ENCODE results near the gene CAMSAP2.
"Not testable (repeated sequence)": the region's sequence is repeated elsewhere in the genome, so short reads cannot be mapped to it uniquely, and the experiment has no call there.

Gene CAMSAP2

GRCh38 chr1:200776949-200777348, 38.3 kb downstream of the CAMSAP2 start:
- intact Hi-C loops (cut with DNase I), result no loop called here
- DNase-seq, result no peak

- DNase-seq, result no peak
- intact Hi-C loops (cut with DNase I), result no loop called here
These were observed 40.1 kb downstream of the CAMSAP2 start for GRCh38 chr1:200778766-200779165.

DNA sequence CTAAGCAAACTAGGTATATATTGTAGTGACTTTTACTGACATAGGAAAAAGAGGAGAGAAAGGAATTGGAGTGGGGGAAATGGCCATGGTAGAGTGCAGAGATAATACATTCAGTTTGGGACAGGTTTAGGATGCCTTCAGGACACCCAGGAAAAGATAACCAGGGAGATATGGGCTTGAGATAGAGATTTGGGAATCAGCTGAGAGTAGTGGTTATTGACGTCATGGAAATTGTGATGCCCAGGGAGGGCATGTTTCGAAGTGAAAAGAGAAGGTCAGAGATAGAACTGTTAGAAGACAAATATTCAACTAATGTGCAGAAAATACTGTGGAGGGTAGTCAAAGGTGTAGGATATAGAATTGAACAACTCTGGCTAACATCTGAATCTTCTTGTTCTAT, 40.6 kb downstream of the CAMSAP2 start:
- intact Hi-C loops (cut with DNase I), result no loop called here
- DNase-seq, result no peak

DNA sequence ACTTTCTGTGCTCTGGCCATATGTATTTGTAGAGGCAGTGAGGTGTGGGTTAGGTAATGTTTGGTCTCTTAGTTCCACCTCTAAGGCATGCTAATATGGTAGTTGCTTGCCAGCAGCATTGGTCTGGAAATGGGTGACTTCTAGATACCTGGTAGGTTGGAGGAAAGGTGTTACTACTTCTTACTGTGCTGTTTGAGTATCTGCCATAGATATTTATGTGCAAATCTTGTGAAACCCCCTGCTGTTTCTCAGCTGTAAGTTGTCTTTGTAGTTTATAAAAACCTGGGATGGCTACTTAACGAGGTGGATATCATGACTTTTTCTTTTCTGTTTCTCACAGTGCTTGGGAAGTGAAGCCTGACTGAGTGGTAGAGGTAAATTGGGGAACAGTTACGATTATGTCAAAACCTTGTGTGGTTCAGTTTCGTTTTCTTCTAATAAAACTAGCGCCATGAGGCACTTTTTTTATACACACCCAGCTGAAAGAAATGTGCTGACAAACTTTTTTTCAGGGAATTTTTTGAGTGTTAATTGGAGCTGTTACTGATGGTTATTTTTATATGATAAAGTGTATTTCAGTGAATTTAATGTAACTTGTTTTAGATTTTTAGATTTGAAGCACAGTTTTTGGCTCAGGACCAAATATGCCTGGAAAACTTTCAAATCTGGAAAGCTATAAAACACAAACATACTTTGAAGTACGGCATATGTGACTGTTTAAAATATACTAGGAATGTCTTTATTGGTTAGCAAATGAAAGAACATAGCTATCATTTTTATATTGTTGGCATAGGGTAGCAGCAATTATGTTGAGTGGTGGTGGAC, 42.1 kb downstream of the CAMSAP2 start:
- DNase-seq, result no peak
- intact Hi-C loops (cut with DNase I), result no loop called here

GRCh38 chr1:200783926-200784325, 45.2 kb downstream of the CAMSAP2 start:
- intact Hi-C loops (cut with DNase I), result no loop called here
- no peak for DNase-seq

DNA sequence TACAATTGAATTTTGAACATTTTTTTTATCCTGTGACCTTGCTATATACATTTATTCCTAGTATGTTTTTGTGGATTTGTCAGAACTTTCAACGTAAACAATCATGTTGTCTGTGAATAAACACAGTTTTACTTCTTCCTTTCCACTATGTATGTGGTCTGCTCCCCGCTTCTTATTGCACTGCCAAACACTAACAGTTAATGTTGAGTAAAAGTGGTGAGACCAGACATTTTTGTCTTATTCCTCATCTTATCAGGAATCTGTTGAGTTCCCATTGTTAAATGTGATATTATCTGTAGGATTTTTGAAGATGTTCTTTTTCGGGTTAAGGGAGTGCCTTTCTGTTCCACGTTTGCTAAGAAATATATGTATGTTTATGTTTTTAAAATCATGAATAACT, 45.9 kb downstream of the CAMSAP2 start:
- DNase-seq, result no peak
- intact Hi-C loops (cut with DNase I), result no loop called here

DNA sequence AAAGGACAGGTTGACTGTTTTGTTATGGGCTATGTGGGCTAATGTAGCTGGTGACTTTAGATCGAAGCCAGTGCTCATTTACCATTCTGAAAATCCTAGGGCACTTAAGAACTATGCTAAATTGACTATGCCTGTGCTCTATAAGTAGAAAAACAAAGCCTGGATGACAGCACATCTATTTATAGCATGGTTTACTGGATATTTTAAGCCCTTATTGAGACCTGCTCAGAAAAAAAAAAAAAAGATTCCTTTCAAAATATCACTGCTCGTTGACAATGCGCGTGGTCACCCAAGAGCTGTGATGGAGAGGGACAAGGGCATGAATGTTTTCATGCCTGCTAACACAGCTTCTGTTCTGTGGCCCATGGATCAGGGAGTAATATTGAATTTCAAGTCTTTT, 48.1 kb downstream of the CAMSAP2 start:
- intact Hi-C loops (cut with DNase I), result no loop called here
- DNase-seq, result no peak

GRCh38 chr1:200787896-200788387, 49.2 kb downstream of the CAMSAP2 start:
- intact Hi-C loops (cut with DNase I), result no loop called here
- no peak for DNase-seq

DNA sequence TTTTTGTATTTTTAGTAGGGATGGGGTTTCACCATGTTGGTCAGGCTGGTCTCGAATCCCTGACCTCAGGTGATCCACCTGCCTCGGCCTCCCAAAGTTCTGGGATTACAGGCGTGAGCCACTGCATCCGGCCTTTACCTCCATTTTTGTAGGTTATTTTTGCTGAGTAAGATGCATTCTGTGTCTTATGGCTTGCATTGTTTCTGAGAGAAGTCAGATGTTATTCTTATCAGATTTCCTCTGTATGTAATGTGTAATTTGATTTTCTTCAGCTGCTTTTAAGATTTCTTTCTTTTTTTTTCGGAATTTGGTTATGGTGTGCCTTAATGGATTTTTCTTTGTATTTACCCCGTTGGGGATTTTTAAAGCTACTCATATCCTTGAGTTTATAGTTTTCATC, 52.3 kb downstream of the CAMSAP2 start:
- intact Hi-C loops (cut with DNase I); DNase-seq: not testable (repeated sequence)

- intact Hi-C loops (cut with DNase I), result no loop called here
These were observed 55.0 kb downstream of the CAMSAP2 start for GRCh38 chr1:200793677-200794076.

DNA sequence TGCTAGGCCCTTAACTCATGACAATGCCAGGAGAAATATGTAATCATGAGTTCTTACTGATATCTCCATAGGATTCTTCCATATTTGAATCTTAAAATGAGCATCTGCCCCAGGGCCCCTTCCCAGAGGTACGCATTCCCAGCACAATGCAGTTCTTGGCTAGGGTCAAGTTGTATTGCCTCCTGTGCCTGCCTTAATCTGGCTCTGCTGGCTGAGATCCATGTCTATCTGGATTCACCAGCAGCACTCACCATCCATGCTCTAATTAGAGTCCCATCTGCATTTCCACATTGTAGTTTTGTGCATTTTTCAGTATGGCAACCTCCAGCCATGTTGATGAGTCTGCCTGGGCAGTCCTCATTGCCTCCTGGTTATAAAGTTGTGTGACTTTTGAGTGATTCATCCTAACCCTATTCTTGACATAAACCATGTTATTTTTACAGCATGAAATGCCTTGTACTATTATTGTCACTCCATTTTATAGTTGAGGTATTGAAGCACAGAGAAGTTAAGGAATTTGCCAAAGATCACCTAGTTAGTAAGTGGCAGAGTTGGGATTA, 55.9 kb downstream of the CAMSAP2 start:
- no peak for DNase-seq
- intact Hi-C loops (cut with DNase I), result no loop called here

More at GRCh38 chr1:200793677-200794076, 55.0 kb downstream of the CAMSAP2 start:
- DNase-seq, result no peak

DNA sequence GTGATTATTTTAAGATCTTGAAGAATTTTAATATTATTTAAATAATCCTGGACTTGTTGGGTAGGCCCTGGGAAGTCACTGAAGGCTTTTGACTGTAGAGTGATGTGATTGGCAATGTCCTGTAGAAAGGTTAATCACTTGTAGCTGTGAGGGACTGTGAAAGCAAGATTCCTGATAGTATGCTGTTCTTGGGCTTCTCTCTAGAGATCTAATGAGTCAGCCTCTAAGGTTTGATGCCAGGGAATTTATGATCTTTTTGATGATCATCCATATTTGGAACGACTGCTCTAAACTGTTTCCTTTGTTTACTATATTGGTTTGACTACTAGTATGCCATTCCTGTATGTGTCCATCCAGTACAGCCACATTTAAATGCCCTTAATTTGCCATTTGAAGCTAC, 56.5 kb downstream of the CAMSAP2 start:
- DNase-seq, result no peak
- intact Hi-C loops (cut with DNase I), result no loop called here

GRCh38 chr1:200802042-200802441, 63.3 kb downstream of the CAMSAP2 start:
- no peak for DNase-seq
- intact Hi-C loops (cut with DNase I), result loop anchor here (5.0 kb wide), 3 partner anchors 65 to 180 kb away; partner anchors contain the start of genes CAMSAP2, DDX59 and KIF14

DNA sequence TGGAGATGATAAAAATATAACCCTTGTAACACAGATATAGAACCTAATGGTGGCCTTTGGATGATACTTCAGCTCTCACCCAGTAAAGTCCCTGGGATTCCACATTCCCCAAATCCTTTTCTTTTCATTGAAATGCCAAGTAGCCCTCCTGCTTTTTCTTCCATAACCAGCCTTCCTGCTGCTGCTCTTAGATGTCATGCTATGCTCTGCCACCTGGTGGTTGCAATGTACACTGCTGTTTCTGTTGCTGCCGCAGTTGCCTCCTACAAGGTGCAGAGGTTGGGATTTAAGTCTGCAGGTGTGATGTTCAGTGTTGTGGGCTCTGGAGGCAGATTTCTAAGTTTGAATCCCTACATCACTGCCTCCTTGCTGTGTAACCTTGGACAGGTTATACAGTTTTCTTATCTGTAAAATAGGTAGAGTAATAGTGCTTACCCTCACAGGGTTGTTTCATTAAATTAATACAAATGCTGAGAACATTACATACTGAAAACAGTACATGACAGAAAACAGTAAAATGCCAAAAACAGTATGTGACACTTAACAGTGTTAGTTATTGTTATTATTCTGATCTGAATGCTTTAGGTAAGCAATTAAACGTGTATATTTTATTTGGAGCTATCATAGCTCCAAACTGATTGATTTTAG, 64.3 kb downstream of the CAMSAP2 start:
- DNase-seq, result peak; percentile 61 to 95 (median 85)
- intact Hi-C loops (cut with DNase I), result loop anchor here (5.0 kb wide), 3 partner anchors 66 to 181 kb away; partner anchors contain the start of genes CAMSAP2, DDX59 and KIF14

DNA sequence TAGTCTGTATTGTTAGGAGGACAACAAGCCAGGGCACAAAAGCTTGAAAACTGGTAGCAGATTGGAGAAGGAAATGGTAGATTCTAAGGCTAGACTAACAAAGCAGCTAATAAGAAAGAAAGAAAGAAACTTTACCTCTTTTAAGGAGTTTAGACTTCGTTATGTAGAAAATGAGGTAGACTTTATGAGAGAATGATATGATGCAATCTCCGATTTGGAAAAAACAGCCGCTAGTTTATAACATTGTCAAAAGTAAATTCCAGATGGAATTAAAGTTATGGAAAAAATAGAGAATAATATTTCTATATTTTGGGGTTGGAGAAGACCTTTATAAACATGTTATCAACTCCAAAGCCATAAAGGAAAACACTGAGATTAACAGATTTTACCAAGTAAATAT, 67.0 kb downstream of the CAMSAP2 start:
- intact Hi-C loops (cut with DNase I), result no loop called here
- DNase-seq, result no peak

DNA sequence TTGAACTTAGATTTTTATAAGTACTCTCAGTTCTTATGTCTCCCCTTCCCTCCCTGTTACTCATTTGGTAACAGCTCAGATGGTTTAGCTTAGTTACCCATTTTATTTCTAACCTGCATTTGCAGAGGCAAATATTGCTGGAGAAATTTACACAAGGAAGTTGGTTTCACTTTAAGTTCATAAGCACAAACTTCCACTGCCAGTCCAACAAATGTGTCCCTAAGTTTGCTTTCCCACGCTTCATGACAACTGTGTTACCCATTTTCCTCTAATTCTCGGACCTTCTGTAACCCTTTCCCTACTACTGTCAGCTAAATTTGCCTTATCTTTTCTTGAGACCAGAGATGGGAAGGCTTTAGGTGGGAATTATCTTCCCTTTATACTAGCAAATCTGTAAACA, 70.2 kb downstream of the CAMSAP2 start:
- no peak for DNase-seq
- intact Hi-C loops (cut with DNase I), result no loop called here

DNA sequence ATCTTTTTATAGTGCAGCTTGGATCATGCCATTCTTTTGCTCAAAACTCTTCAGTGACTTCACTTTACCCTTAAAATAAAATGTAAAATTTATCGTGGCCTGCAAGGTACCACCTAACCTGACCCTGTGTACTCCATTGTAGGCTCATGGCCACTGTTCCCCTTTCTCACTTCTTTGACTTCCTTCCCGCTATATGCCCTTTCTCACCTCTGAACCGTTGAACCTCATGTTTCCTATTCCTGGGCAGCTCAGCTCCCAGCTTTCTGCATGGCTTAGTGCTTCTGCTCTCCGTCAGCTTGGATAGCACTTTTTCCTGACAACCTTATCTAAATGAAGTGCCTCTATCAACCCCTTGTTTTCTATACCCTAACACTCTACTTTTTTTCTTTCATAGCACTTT, 73.0 kb downstream of the CAMSAP2 start:
- intact Hi-C loops (cut with DNase I), result no loop called here
- no peak for DNase-seq

DNA sequence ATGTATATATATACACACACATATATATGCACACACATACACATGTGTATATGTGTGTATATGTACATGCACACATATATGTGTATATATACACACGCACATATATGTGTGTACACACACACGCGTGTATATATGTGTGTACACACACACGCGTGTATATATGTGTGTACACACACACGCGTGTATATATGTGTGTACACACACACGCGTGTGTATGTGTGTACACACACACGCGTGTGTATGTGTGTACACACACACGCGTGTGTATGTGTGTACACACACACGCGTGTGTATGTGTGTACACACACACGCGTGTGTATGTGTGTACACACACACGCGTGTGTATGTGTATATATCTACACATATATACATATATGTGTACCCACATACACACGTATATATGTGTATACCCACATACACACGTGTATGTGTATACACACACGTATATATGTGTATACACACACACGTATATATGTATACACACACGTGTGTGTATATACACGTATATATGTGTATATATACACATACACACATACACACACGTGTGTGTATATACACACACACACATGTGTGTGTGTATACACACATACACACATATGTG, 78.0 kb downstream of the CAMSAP2 start:
- DNase-seq; intact Hi-C loops (cut with DNase I): not testable (repeated sequence)

GRCh38 chr1:200818248-200818647, 79.6 kb downstream of the CAMSAP2 start:
- DNase-seq, result no peak
- intact Hi-C loops (cut with DNase I), result no loop called here

GRCh38 chr1:200819726-200820125, 81.0 kb downstream of the CAMSAP2 start:
- intact Hi-C loops (cut with DNase I), result no loop called here
- DNase-seq, result no peak

Measured in head of caudate nucleus (tissue), 42 donors.